NK-92 (cell line): Measurements from ENCODE around the gene EFNA2.
"Not testable (repeated sequence)": the region's sequence is repeated elsewhere in the genome, so short reads cannot be mapped to it uniquely, and the experiment has no call there.

ENCODE experiments used
- DNase-seq: peaks from one replicate; lab custom pipeline; 2025; ENCODE audit not compliant: unreplicated experiment; lab: John Stamatoyannopoulos, UW

EFNA2 gene

DNA sequence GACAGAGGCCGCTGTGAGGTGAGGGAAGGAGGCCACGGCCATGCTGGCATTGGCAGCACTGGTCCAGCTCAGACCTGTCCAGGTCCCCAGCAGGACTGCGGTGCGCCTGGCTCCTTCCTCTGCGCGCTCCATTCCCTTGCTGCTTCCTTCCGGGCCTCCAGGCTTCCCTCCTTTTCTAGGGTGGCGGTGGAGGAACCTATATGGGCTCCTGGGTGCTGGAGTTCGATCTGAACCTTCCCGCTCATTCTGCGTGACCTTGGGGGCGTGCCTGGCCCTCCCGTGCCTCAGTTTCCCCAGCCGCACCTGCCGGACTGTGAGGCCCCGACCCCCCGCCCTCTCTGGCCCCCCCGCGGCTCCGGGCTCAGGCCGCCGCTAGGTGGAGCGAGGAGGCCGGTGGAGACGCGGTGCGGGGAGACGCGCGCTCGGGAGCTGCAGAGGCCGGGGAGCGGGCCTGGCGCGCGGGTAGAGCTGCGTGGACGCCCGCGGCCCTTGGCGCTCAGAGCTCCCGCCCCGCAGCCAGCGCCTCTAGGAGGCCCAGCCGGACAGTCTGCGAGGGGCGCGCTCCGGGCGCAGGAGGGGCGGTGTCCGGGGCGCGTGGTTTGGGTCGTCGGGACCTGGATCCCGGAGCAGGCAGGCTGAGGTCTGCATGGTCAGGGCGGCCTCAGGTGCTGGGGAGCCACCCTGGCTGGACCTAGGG, 29.9 kb downstream of the EFNA2 start:
- no peak for DNase-seq

DNA sequence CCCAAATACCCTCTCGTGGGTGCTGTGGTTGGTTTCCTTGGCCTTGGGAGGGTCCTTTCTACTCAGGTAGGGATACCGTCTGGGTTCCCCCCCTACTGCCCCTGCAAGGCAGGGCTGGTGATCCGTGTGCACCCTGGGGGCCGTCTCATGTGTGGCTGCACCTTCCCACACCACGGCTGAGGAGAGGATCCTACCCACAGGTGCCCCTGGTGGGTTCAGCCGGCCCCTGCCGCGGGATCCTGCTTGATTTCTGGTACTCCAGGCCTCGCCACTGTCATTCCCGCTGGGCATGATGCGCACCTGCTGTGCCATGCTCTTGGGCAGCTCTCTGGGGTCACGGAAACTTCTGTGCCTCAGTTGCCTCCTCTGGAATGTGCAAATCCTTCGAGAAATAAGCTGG, 30.8 kb downstream of the EFNA2 start:
- DNase-seq: no peak

DNA sequence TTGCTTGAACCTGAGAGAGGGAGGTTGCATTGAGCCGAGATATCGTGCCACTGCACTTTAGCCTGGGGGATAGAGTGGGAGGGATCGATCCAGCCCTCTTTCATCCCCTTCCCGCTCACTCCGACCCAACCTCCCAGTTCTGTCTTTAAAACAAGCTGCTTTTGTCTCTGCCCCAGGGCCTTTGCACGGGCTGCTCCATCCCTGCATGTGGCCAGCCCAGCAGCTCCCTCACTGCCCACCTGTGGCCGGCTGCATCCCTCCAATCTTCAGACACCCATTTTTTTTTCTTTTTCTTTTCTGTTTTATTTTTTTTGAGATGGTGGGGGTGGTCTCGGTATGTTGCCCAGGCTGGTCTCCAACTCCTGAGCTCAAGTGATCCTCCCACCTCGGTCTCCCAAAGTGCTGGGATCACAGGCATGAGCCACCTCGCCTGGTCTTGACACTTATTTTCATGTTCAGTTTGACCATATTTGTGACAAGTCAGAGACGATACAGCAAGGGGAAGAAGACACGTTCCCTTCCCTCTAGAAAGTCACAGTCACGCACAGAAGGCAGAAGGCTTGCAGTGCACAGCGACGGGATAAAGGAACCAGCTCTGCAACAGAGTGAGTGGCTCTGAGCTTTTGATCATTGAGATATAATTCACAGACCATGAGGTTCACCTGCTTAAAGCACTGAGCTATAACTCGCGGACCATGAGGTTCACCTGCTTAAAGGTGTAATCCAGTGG, 31.8 kb downstream of the EFNA2 start:
- DNase-seq: no peak

DNA sequence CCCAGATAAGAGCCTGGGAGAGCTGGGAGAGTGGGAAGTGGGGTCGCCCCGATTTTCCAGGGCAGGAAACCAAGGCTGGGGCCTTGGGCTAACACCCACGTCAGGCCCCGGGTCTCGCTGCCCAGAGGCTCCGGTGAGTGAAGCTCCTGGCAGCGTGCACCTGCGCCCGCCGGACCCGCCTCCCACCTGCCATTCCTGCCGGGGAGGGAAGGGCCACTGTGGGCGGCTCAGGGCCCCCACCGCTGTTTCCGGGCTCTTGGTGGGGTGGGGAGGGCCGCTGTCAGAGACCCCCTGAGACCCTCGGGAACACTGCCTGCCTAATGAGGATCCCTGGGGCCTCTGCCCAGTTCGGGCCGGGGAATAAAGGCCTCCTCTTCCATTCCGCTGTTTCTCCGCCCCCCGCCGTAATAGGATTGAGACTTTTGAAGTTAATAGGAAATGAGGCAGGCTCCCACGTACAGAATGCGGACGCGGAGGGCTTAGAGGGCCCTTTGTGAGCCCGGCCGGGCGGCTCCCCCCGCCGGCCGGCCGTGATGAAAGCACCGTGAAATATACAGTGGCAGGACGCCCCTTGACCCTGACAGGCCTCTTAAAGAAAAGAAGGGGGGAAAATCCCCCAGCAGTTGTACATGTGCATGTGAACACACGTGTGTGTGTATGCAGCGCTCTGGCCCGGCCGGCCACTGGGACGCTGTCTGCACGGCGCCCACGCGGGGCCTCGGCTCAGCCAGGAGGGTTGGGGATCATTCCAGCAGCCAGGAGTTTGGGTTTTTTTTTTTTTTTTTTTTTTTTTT, 33.2 kb downstream of the EFNA2 start:
- DNase-seq: no peak

DNA sequence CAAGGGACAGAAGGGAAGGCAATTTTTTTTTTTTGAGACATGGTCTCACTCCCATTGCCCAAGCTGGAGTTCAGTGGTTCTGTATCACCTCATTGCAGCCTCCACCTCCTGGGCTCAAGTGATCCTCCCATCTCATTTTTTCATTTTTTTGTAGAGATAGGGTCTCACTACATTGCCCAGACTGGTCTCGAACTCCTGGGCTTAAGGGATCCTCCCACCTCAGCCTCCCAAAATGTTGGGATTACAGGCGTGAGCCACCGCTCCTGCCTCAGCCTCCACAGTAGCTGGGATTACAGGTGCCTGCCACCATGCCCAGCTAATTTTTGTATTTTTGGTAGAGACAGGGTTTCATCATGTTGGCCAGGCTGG, 34.6 kb downstream of the EFNA2 start:
- DNase-seq: not testable (repeated sequence)

DNA sequence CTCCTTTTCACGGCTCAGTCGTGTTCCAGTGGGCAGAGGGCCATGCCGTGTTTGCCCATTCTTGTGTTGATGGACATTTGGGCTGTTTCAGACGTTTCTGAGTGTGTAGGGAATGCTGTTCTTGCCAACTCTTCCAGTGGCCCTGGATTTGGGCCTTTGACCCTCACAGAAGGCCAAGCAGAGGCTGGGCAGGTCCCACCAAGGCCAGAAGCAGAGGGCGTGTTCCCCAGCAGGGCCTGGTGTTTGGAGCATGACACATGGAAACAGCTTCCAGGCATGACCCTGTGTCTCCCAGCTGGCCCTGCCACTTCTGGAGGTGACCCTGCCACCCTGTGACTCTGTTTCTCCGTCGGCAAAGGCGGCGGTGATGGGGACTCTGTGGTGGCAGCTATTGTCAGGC, 35.9 kb downstream of the EFNA2 start:
- DNase-seq: no peak

DNA sequence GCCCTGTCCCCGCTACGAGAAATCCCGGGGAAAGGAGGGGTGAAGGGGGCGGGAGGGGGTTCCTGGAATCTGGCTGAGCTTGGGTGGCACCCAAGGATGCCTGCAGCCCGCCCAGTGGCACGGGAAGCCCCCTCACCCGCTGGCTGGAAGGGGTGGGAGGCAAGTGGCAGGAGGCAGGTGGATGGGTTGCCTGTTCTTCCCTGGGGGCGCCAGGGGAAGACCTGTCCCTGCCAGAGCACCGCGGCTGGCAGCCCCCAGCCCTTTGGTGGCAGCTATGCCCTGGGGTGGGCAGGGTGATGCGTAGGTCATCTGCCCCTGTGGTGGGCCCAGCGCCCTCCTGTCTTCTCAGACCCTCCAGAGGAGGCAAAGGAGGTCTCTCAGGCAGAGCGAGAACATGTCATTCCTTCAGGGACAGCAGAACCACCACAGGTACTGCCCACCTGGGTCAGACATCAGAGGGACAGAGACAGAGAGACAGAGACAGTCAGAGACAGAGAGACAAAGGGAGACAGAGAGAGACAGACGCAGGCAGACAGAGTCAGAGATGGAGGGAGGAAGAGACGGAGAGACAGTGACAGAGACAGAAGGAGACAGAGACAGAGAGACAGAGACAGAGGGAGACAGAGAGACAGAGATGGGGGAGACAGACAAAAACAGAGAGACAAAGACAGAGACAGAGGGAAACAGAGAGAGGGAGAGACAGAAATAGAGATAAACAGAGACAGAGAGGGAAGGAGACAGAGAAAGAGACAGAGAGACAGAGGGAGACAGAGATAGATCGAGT, 36.7 kb downstream of the EFNA2 start:
- no peak for DNase-seq

DNA sequence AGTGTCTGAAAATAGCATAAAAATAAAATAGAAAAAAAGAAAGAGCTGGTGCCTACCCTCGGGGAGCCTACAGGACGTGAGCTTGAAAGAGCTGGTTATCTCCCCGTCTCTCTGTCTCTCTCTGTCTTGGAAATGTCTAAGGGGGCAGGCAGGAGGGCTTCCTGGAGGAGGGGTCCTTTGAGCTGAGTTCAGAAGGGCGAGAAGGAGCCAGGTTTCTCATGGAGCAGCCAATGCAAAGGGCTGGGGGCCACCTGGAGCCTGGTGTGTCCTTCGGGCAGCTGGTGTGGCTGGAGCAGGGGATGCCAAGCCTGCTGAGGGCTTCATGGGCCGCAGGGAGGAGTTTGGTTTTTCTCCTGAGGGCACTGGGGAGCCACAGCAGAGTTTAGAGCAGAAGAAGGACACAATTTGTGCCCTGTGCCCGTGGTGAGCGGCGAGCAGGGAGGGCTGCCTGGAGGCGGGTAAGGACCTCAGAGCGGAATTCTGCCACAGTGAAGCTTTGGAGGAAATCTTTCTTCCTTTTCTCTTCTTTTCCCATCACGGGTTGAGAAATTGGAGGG, 38.7 kb downstream of the EFNA2 start:
- no peak for DNase-seq

DNA sequence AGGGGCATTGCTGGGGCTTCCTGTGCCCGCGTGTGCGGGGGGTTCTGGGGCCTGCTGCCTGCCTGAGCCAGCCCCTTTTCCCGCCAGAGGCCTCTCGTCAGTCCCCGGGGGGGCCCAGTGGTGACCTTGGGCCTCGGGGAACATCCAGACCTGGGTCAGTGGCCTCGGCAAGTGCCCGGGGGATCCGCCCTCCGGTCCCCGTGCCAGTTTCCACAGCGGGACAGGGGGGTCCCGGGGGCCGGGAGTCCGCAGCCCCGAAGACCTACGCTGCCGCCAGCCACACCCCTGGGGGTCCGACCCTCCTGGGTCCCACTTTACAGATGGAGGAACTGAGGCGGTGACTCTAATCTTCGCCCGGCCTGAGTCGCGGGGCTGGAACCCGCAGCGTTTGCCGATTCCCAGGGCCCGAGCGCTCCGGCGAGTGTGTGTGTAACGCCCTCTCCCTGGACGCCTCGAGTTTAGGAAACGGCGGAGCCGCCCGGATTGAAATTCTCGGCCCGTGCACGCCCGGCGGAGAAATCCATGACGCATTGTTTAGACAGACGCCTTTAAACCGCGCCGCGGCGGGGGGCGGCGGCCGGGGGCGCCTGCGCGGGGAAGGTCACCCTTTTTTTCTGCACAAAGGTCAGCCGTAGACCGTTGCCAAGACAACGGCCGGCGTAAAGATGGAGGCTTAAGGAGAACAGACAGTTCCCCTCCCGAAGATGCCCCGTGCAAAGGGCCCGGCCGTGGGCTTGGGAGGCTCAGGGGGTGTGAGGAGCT, 39.3 kb downstream of the EFNA2 start:
- no peak for DNase-seq

DNA sequence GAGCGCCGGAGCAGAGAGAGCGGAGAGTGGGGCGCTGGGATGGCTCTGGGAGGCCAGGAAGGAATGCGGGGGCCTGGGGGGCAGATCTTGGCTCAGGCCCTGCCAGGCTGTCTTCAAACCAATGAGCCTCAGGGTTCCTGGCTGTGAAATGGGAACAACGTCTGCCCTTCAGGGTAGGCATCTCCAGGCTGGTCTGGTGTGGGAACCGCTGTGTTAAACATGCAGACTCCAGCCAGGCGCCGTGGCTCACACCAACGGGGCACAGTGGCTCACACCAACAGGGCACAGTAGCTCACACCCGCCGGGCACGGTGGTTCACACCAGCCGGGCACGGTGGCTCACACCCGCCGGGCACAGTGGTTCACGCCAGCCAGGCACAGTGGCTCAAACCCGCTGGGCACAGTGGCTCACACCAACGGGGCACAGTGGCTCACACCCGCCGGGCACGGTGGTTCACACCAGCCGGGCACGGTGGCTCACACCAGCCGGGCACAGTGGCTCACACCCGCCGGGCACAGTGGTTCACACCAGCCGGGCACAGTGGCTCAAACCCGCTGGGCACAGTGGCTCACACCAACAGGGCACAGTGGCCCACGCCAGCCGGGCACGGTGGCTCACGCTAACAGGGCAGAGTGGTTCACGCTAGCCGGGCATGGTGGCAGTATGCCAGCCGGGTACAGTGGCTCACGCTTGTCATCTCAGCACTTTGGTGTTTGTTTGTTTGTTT, 40.1 kb downstream of the EFNA2 start:
- no peak for DNase-seq

DNA sequence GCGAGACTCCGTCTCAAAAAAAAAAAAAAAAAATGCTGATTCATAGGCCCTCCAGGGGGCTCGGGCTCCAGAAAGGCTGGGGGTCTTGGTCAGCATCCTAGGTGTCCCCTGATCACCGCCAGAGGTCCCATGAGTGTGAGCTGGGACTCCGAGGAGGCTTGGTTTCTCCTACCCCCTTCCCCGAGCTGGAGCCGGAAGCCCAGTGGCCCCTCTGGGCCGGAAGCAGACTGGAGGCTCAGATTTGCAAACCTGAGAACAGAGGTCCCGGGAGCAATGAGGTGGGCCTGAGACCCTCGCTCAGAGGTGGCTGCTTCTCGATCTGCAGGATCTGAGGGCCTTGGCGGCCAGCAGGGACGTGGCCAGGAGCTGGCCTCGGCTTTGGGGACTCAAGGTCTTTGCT, 41.5 kb downstream of the EFNA2 start:
- no peak for DNase-seq

DNA sequence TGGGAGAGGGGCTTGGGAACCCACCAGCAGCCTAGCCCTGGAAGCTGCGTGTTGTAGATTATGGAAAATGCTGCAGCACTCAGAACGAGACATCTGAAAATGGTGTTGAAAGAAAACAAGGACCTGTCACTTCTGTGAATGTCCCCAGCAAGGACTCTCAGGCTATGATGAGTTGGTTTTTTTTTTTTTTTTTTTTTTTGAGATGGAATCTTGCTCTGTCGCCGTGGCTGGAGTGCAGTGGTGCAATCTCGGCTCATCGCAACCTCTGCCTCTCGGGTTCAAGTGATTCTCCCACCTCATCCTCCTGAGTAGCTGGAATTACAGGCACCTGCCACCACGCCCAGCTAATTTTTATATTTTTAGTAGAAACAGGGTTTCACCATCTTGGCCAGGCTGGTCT, 46.5 kb downstream of the EFNA2 start:
- not testable (repeated sequence) for DNase-seq

DNA sequence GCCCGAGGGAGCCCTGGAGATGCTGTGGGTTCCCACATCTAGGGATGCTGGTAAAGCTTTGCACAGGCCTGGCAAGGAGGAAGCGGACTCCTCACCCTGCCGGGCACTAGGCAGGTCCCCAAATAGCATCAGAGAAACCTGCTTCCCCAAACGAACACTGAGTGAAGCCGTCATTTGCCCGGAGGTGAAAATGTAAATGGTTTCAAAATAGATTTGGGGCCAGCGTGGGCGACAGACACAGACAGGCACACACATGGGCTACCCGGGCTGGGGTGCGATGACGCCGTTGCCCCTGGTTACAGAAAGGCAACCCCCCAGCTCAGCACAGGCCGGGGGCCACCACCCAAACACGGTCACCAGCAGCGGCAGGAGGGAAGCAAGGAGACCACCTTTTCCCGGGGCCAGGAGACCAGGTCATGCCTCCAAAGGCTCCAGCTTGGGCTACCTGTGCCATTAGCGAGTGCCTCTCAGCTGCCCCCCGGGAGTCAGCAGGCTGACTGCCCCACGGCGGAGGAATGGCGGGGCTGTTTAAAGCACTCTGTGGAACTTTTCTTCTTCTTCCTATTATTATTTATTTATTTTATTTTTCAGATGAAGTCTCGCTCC, 50.5 kb downstream of the EFNA2 start:
- DNase-seq: no peak

DNA sequence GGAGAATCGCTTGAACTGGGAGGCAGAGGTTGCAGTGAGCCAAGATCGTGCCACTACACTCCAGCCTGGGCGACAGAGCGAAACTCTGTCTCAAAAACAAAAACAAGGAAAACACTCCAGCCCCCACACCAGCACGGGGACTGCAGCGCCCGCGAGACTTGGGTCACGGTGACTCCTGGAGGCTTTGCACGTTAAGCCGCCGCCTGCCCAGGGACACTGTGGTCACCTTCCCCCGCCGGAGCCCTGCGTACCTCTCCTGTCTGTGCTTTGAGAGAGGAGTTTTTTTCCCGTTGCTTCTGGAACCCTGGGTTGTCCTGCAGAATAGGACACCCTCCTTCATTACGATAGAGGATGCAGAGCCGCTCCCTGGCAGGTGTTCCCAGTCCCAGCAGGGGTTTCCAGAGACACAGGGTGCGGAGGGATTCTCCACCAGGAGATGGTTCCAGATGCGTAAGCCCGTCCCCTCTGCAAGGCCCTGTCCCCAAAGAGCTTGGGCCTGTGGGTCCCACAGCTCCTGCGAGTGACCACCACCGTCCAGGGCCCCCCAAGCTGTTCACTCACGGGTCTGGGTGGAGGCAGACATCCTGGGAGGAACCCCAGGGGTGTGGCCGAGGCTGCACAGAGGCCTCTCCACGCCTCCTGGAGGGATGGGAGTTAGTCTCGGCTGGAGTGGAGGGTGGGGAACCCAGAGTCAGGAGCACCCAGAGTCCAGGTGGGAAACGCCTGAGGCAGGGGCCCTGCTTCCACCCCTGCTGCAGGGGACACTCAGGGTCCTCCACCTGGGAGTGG, 55.2 kb downstream of the EFNA2 start:
- no peak for DNase-seq

DNA sequence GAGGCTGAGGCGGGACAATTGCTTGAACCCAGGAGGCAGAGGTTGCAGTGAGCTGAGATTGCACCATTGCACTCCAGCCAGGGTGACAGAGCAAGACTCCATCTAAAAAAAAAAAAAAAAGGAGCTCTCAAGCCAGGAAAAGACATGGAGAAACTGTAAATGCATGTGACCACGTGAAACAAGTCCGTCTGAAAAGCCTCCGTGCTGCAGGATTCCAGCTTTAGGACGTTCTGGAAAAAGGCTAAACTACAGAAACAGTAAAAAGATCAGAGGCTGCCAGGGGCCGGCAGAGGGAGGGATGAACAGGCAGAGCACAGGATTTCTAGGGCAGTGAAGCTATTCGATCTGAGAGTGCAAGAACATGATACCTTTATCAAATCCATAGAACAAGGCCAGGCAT, 57.4 kb downstream of the EFNA2 start:
- no peak for DNase-seq

DNA sequence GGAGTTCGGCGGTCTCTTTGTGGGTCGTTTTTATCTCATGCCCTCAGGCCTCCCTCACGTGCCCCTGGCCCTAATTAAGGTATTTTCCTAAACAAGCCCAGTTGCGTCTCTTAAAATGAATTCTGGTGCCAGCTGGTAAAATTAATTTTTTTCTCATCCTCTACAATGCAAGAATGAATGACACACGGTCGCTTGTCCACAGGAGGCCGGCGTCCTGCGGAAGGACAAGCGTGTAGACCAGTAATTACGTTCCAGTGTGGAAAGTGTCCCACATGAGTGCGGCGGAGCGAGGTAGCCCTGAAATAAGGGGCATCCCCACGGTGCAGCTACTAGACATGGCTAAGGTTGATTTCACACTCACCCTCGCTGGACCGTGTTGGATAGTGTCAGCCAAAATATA, 63.5 kb downstream of the EFNA2 start:
- DNase-seq: no peak

DNA sequence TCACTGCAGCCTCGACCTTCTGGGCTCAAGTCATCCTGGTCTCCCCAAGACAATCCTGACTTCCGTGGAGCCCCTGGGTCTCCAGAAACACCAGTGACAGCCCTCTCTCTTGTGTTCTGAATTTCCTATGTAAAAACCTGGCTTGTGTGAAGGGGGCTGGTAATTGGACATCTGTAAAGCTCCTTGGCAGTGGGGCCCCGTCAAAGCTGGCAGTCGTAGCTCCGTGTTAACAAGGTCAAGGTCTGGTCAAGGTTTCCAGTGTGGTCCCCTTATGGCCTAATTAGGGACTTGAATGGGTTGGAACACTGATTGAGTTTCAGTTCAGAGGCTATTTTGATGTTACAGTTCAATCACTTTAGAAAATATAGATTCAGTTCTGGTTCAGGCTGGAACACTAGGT, 65.2 kb downstream of the EFNA2 start:
- no peak for DNase-seq
